GM12891 (cell line): ENCODE measurements around the gene CPXM1. TPM values are rescaled to one million over a fixed set of nuclear protein-coding genes. Genes with fewer than 3 reads are reported as not detected.

Experiments used
- DNase-seq: peaks from one replicate; pipeline ENCODE4 v3.0.0; 2011; ENCODE audit warnings: low spot score; ENCODE audit not compliant: insufficient read length
- FAIRE-seq: peaks from 2 replicates; lab custom pipeline; 2011; peaks lifted over from hg19 to GRCh38; lab: Jason Lieb, UNC
- PAX5 ChIP-seq: IDR thresholded peaks from 2 replicates; pipeline ENCODE4 v1.6.1; 2011; ENCODE audit warnings: low read length, moderate library complexity, mild to moderate bottlenecking; ENCODE audit not compliant: insufficient read depth, severe bottlenecking
- POLR2A ChIP-seq: IDR thresholded peaks from 2 replicates; pipeline ENCODE4 v1.6.1; 2011; ENCODE audit warnings: low read depth, low read length, control low read depth
- POLR2AphosphoS5 ChIP-seq: IDR thresholded peaks from 2 replicates; pipeline ENCODE4 v1.6.1; 2011; ENCODE audit warnings: low read depth, low read length, control low read depth
- POU2F2 ChIP-seq: IDR thresholded peaks from 2 replicates; pipeline ENCODE4 v1.6.1; 2011; ENCODE audit warnings: low read depth, mild to moderate bottlenecking, control low read depth, low read length, moderate library complexity
- SPI1 ChIP-seq: IDR thresholded peaks from 2 replicates; pipeline ENCODE4 v1.6.1; 2011; ENCODE audit warnings: low read depth, low read length, control low read depth
- TAF1 ChIP-seq: IDR thresholded peaks from 2 replicates; pipeline ENCODE4 v1.6.1; 2011; ENCODE audit warnings: low read depth, low read length, control low read depth
- polyA plus RNA-seq: library from polyadenylated mRNA; unstranded; fragments of >200 nt; gene quantifications from one replicate; pipeline ENCODE4 v1.2.1, GENCODE V29; 2012; ENCODE audit warnings: low read depth, missing spikeins, inconsistent platforms; ENCODE audit not compliant: missing spikeins

CPXM1 gene
- polyA plus RNA-seq, result 16.4 TPM

- DNase-seq (no peak), FAIRE-seq (peak; percentile 35)
- peak; percentile 46; the same call in 1 of the 2 replicates for TF ChIP-seq SPI1
- no peak for TF ChIP-seq POU2F2
- TF ChIP-seq PAX5, result no peak
- TF ChIP-seq TAF1, result no peak
- TF ChIP-seq POLR2AphosphoS5, result no peak
- TF ChIP-seq POLR2A, result no peak
Measured at GRCh38 chr20:2800521-2801285, at the start of gene CPXM1. TSS of gene CPXM1 (minus strand) at chr20:2800627. CDS start at chr20:2800572, 55 bp downstream.

- TF ChIP-seq TAF1, result no peak
- no peak for TF ChIP-seq POLR2A
- no peak for TF ChIP-seq POU2F2
- TF ChIP-seq PAX5, result no peak
- no peak for TF ChIP-seq POLR2AphosphoS5
- TF ChIP-seq SPI1, result no peak
- FAIRE-seq (peak; percentile 23), DNase-seq (no peak)
Measured at GRCh38 chr20:2849529-2849928, 49.1 kb upstream of the CPXM1 start.

DNA sequence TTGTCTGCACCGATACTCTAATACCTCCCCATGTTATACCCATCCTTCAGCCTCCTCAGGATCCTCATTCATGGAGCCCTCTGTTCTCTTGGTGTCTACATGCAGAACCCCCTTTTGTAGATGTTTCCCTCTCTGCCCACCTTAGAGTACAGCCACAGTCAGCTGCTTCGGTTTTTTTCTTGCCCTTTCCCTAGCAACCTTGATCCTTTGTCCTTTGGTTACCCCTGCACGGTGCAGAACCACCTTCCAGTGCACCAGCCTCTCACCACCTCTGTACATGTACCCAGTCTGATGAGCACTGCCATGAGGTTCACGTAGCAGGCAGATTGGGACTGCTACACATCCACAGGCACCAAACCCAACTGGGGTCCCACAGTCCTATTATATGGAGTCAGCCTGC lies 47.4 kb upstream of the CPXM1 start:
- DNase-seq (no peak), FAIRE-seq (no peak)
- TF ChIP-seq POLR2A (no peak), SPI1 (no peak), TAF1 (no peak), PAX5 (no peak), POLR2AphosphoS5 (no peak), POU2F2 (no peak)

- no peak for TF ChIP-seq POLR2AphosphoS5
- TF ChIP-seq POLR2A, result no peak
- no peak for TF ChIP-seq TAF1
- no peak for TF ChIP-seq PAX5
- TF ChIP-seq POU2F2, result no peak
- no peak for TF ChIP-seq SPI1
- no peak for DNase-seq
- FAIRE-seq, result no peak
Measured at GRCh38 chr20:2846698-2847097, 46.3 kb upstream of the CPXM1 start.

GRCh38 chr20:2845607-2846006 lies 45.2 kb upstream of the CPXM1 start:
- DNase-seq (no peak), FAIRE-seq (no peak)
- no peak for TF ChIP-seq POU2F2
- TF ChIP-seq POLR2AphosphoS5, result no peak
- no peak for TF ChIP-seq TAF1

GRCh38 chr20:2840967-2841531 lies 40.6 kb upstream of the CPXM1 start:
- no peak for DNase-seq

GRCh38 chr20:2840138-2840966 lies 39.9 kb upstream of the CPXM1 start, which contains the start of the genes PCED1A and VPS16:
TSS of gene PCED1A (minus strand) at chr20:2840655. CDS start at chr20:2839912, 743 bp downstream.
TSS of gene VPS16 (plus strand) at chr20:2840745. CDS start at chr20:2840775, 30 bp downstream.
- FAIRE-seq (peak; percentile 99), DNase-seq (peak; percentile 99)
- peak; percentile 70; the same call in 1 of the 2 replicates for TF ChIP-seq POLR2A
- no peak for TF ChIP-seq POU2F2
- TF ChIP-seq POLR2AphosphoS5, result peak; percentile 73
- TF ChIP-seq TAF1, result peak; percentile 68
- no peak for TF ChIP-seq PAX5
- peak; percentile 70 for TF ChIP-seq SPI1

More at GRCh38 chr20:2840967-2841531, 40.6 kb upstream of the CPXM1 start:
- FAIRE-seq, result no peak
- TF ChIP-seq SPI1 (no peak), POLR2AphosphoS5 (no peak), POLR2A (no peak), POU2F2 (no peak), PAX5 (no peak), TAF1 (no peak)

GRCh38 chr20:2839732-2840137 lies 39.3 kb upstream of the CPXM1 start:
- no peak for TF ChIP-seq SPI1
- DNase-seq (no peak), FAIRE-seq (no peak)

DNA sequence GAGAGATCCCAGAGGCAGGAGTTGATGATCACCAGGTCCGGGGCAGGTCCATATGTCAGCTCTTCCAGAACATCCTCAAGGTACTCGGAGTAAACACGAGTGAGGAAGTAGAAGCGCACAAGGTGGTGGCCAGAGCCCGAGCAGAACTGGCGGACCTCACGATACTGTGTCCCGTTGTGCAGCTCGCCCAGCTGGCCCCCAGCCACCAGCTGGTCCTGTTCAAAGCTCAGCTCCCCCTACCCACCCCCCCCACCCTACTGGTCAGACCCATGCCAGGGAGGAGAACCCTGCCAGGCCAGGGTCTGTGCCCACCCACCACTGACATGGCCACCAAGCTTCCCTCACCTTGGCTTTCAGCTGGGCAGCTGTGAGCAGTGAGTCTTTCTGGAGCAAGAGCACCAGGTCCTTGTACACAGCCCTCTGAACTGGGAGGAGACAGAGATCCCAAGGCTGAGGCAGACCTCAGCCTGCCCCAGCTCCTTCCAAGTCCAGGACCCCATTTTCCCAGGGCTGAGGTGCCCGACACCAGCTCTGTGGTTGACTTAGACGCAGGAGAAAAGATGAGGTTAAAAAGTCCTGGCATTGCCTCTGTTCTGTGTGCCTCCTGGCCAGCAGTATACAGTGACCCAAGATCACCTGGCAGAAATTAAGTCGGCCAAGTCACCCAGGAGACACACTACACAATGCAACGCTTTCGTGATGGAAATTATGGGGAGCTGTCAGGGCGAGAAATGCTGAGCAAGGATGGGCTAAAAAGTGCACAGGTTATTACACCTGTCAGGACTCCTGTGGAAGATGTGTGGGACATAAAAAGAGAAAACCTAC lies 38.6 kb upstream of the CPXM1 start:
- DNase-seq, result no peak
- no peak for TF ChIP-seq PAX5
- no peak for TF ChIP-seq TAF1
- no peak for TF ChIP-seq SPI1
- no peak for TF ChIP-seq POLR2A
- no peak for TF ChIP-seq POU2F2
- TF ChIP-seq POLR2AphosphoS5, result no peak
- FAIRE-seq, result peak; percentile 40
